Measurements from ENCODE around the gene MED12L.

MED12L gene

GRCh38 chr3:151315136-151315535 lies 229.7 kb downstream of the MED12L start:
- Histone ChIP-seq H3K4me2 (ENCODE audit: low read depth, low read length, poor library complexity, severe bottlenecking) (no peak overlapping the region), H3K9me2 (replicated peaks; ENCODE audit: low read depth, low read length) (no peaks in the 10 kb centered on the region), H3K27me3 (ENCODE audit: insufficient read depth, low read length, poor library complexity, severe bottlenecking) (no peaks in the 10 kb centered on the region), H3K79me2 (ENCODE audit: insufficient read depth, low read length) (no peaks in the 10 kb centered on the region), H3K4me3 (ENCODE audit: low read length, poor library complexity, severe bottlenecking) (no peak overlapping the region), H4K20me1 (ENCODE audit: insufficient read depth, low read length, poor library complexity, severe bottlenecking) (no peaks in the 10 kb centered on the region), H3K9me3 (ENCODE audit: insufficient read depth, low read depth, low read length) (no peaks in the 10 kb centered on the region), H3F3A (ENCODE audit: low read depth) (no peaks in the 10 kb centered on the region), H3K36me3 (ENCODE audit: insufficient read depth, low read length) (peaks cover 10% of the 10 kb centered on the region; the same call in 1 of the 2 replicates), H3K4me1 (ENCODE audit: insufficient read depth, low read length, poor library complexity, severe bottlenecking) (no peaks in the 10 kb centered on the region), H3K9ac (ENCODE audit: low read depth, low read length, poor library complexity, severe bottlenecking) (no peak overlapping the region), H2AFZ (ENCODE audit: low read length) (no peak overlapping the region)
- TF ChIP-seq CTCF (conservative IDR thresholded peaks at IDR 0.05; ENCODE audit: low read length) (no peak), EZH2phosphoT487 (IDR thresholded peaks at IDR 0.05; ENCODE audit: borderline replicate concordance) (no peak)

- Histone ChIP-seq H3K79me2 (ENCODE audit: insufficient read depth, low read length) (no peaks in the 10 kb centered on the region), H3K9me2 (replicated peaks; ENCODE audit: low read depth, low read length) (no peaks in the 10 kb centered on the region), H3F3A (ENCODE audit: low read depth) (no peaks in the 10 kb centered on the region), H3K4me3 (ENCODE audit: low read length, poor library complexity, severe bottlenecking) (no peak overlapping the region), H3K27me3 (ENCODE audit: insufficient read depth, low read length, poor library complexity, severe bottlenecking) (no peaks in the 10 kb centered on the region), H4K20me1 (ENCODE audit: insufficient read depth, low read length, poor library complexity, severe bottlenecking) (no peaks in the 10 kb centered on the region), H3K9ac (ENCODE audit: low read depth, low read length, poor library complexity, severe bottlenecking) (no peak overlapping the region), H3K4me2 (ENCODE audit: low read depth, low read length, poor library complexity, severe bottlenecking) (no peak overlapping the region), H2AFZ (ENCODE audit: low read length) (no peak overlapping the region), H3K9me3 (ENCODE audit: insufficient read depth, low read depth, low read length) (no peaks in the 10 kb centered on the region), H3K36me3 (ENCODE audit: insufficient read depth, low read length) (peaks cover 10% of the 10 kb centered on the region; the same call in 1 of the 2 replicates), H3K4me1 (ENCODE audit: insufficient read depth, low read length, poor library complexity, severe bottlenecking) (peaks cover 4% of the 10 kb centered on the region)
- TF ChIP-seq EZH2phosphoT487 (IDR thresholded peaks at IDR 0.05; ENCODE audit: borderline replicate concordance) = no peak
- TF ChIP-seq CTCF (conservative IDR thresholded peaks at IDR 0.05; ENCODE audit: low read length) = no peak
Measured at GRCh38 chr3:151315846-151316245, 230.4 kb downstream of the MED12L start.

- H3K9me3 ChIP-seq (ENCODE audit: insufficient read depth, low read depth, low read length) = no peaks in the 10 kb centered on the region
- H3K4me1 ChIP-seq (ENCODE audit: insufficient read depth, low read length, poor library complexity, severe bottlenecking) = peaks cover 4% of the 10 kb centered on the region
- H3K79me2 ChIP-seq (ENCODE audit: insufficient read depth, low read length) = no peaks in the 10 kb centered on the region
- TF ChIP-seq CTCF (conservative IDR thresholded peaks at IDR 0.05; ENCODE audit: low read length) (no peak), EZH2phosphoT487 (IDR thresholded peaks at IDR 0.05; ENCODE audit: borderline replicate concordance) (no peak)
- H3K27me3 ChIP-seq (ENCODE audit: insufficient read depth, low read length, poor library complexity, severe bottlenecking) = no peaks in the 10 kb centered on the region
- H3K9me2 ChIP-seq (replicated peaks; ENCODE audit: low read depth, low read length) = no peaks in the 10 kb centered on the region
- H2AFZ ChIP-seq (ENCODE audit: low read length) = no peak within 1 kb of the TSS
- no peak within 1 kb of the TSS for H3K9ac ChIP-seq (ENCODE audit: low read depth, low read length, poor library complexity, severe bottlenecking)
- H4K20me1 ChIP-seq (ENCODE audit: insufficient read depth, low read length, poor library complexity, severe bottlenecking) = no peaks in the 10 kb centered on the region
- H3K4me2 ChIP-seq (ENCODE audit: low read depth, low read length, poor library complexity, severe bottlenecking) = no peak within 1 kb of the TSS
- H3K4me3 ChIP-seq (ENCODE audit: low read length, poor library complexity, severe bottlenecking) = no peak within 1 kb of the TSS
- peaks cover 10% of the 10 kb centered on the region; the same call in 1 of the 2 replicates for H3K36me3 ChIP-seq (ENCODE audit: insufficient read depth, low read length)
- H3F3A ChIP-seq (ENCODE audit: low read depth) = no peaks in the 10 kb centered on the region
Measured at GRCh38 chr3:151316267-151316991, 231.0 kb downstream of the MED12L start, which contains the start of gene GPR87. Gene GPR87 (minus strand): TSS chr3:151316820. CDS start chr3:151300100, 16,720 bp downstream.

Measured in Loucy (cell line).